Measurements from ENCODE around the gene GRIK1. TPM values are rescaled to one million over a fixed set of nuclear protein-coding genes. Genes with fewer than 3 reads are reported as not detected.

GRIK1 gene
- total RNA-seq, 2 donors from 2014 or later = not detected

- no peaks in the 10 kb centered on the region for H3K27me3 Mint-ChIP-seq (ENCODE audit: insufficient read depth)
- Histone ChIP-seq H3K27ac (ENCODE audit: low read depth, low read length) (no peak overlapping the region), H3K27me3 (ENCODE audit: control insufficient read depth, insufficient read depth, low read length, poor library complexity, severe bottlenecking) (no peaks in the 10 kb centered on the region), H3K36me3 (ENCODE audit: control insufficient read depth, insufficient read depth, low read length) (no peaks in the 10 kb centered on the region), H3K4me1 (ENCODE audit: control insufficient read depth, insufficient read depth, low read length) (no peaks in the 10 kb centered on the region), H3K9me3 (ENCODE audit: control insufficient read depth, low read length) (no peaks in the 10 kb centered on the region), H3K4me3 (ENCODE audit: low read length) (no peak overlapping the region), H3K9ac (ENCODE audit: extremely low read depth, low read length, poor library complexity, severe bottlenecking) (no peak overlapping the region)
- H3K4me1 Mint-ChIP-seq = no peaks in the 10 kb centered on the region
- DNase-seq = no peak
- WGBS, 2 experiments (ENCODE audit: insufficient coverage in 1 of 2, insufficient read length in 1 of 2) = 89 to 94% methylated on average over 5 to 6 of the region's 6 CpGs
- no peak overlapping the region for H3K27ac Mint-ChIP-seq
- H3K4me3 Mint-ChIP-seq = no peak overlapping the region
- no peak for TF ChIP-seq CTCF (conservative IDR thresholded peaks at IDR 0.05)
- no peaks in the 10 kb centered on the region for H3K9me3 Mint-ChIP-seq
- no peaks in the 10 kb centered on the region for H3K36me3 Mint-ChIP-seq (ENCODE audit: low read depth)
These were observed 47.4 kb downstream of the GRIK1 start for GRCh38 chr21:29892379-29892778.

GRCh38 chr21:29888437-29888836, 51.4 kb downstream of the GRIK1 start:
- WGBS, 2 experiments (ENCODE audit: insufficient coverage in 1 of 2, insufficient read length in 1 of 2) = 79 to 81% methylated on average over 2 of the region's 2 CpGs
- no peak overlapping the region for H3K4me3 Mint-ChIP-seq

GRCh38 chr21:29887313-29888009, 52.3 kb downstream of the GRIK1 start:
- no peaks in the 10 kb centered on the region for H3K9me3 ChIP-seq (ENCODE audit: control insufficient read depth, low read length)
- Mint-ChIP-seq H3K9me3 (no peaks in the 10 kb centered on the region), H3K4me3 (no peak overlapping the region), H3K36me3 (ENCODE audit: low read depth) (no peaks in the 10 kb centered on the region), H3K27me3 (ENCODE audit: insufficient read depth) (no peaks in the 10 kb centered on the region), H3K4me1 (no peaks in the 10 kb centered on the region), H3K27ac (no peak overlapping the region)
- H3K9ac ChIP-seq (ENCODE audit: extremely low read depth, low read length, poor library complexity, severe bottlenecking) = no peak overlapping the region
- H3K4me1 ChIP-seq (ENCODE audit: control insufficient read depth, insufficient read depth, low read length) = no peaks in the 10 kb centered on the region
- no peaks in the 10 kb centered on the region for H3K27me3 ChIP-seq (ENCODE audit: control insufficient read depth, insufficient read depth, low read length, poor library complexity, severe bottlenecking)
- no peaks in the 10 kb centered on the region for H3K36me3 ChIP-seq (ENCODE audit: control insufficient read depth, insufficient read depth, low read length)
- no peak for TF ChIP-seq CTCF (conservative IDR thresholded peaks at IDR 0.05)
- DNase-seq = no peak
- no peak overlapping the region for H3K4me3 ChIP-seq (ENCODE audit: low read length)
- no peak overlapping the region for H3K27ac ChIP-seq (ENCODE audit: low read depth, low read length)

More at GRCh38 chr21:29888437-29888836, 51.4 kb downstream of the GRIK1 start:
- H3K27me3 ChIP-seq (ENCODE audit: control insufficient read depth, insufficient read depth, low read length, poor library complexity, severe bottlenecking) = no peaks in the 10 kb centered on the region
- no peaks in the 10 kb centered on the region for H3K36me3 ChIP-seq (ENCODE audit: control insufficient read depth, insufficient read depth, low read length)
- Mint-ChIP-seq H3K27ac (no peak overlapping the region), H3K36me3 (ENCODE audit: low read depth) (no peaks in the 10 kb centered on the region), H3K9me3 (no peaks in the 10 kb centered on the region), H3K27me3 (ENCODE audit: insufficient read depth) (no peaks in the 10 kb centered on the region), H3K4me1 (no peaks in the 10 kb centered on the region)
- no peak for TF ChIP-seq CTCF (conservative IDR thresholded peaks at IDR 0.05)
- H3K27ac ChIP-seq (ENCODE audit: low read depth, low read length) = no peak overlapping the region
- no peak overlapping the region for H3K9ac ChIP-seq (ENCODE audit: extremely low read depth, low read length, poor library complexity, severe bottlenecking)
- no peaks in the 10 kb centered on the region for H3K4me1 ChIP-seq (ENCODE audit: control insufficient read depth, insufficient read depth, low read length)
- no peak for DNase-seq
- no peaks in the 10 kb centered on the region for H3K9me3 ChIP-seq (ENCODE audit: control insufficient read depth, low read length)
- no peak overlapping the region for H3K4me3 ChIP-seq (ENCODE audit: low read length)
